ENCODE data around the gene KIAA2012.
"Not testable (repeated sequence)": the region's sequence is repeated elsewhere in the genome, so short reads cannot be mapped to it uniquely, and the experiment has no call there.

The KIAA2012 gene

GRCh38 chr2:202203348-202203747 lies 130.3 kb downstream of the KIAA2012 start:
- DNase-seq: no peak

GRCh38 chr2:202204855-202205254 lies 131.8 kb downstream of the KIAA2012 start:
- no peak for DNase-seq

GRCh38 chr2:202208526-202208925 lies 135.5 kb downstream of the KIAA2012 start:
- DNase-seq: no peak

- no peak for DNase-seq
Measured at GRCh38 chr2:202215179-202215578, 142.1 kb downstream of the KIAA2012 start.

- DNase-seq: no peak
Measured at GRCh38 chr2:202221873-202222272, 148.8 kb downstream of the KIAA2012 start.

- no peak for DNase-seq
Measured at GRCh38 chr2:202237787-202238233, 164.8 kb downstream of the KIAA2012 start.

- DNase-seq: peak; percentile 72
Measured at GRCh38 chr2:202238234-202239197, 165.5 kb downstream of the KIAA2012 start, which contains the start of gene SUMO1. Gene SUMO1 (minus strand): TSS chr2:202238597. CDS start chr2:202238451, 146 bp downstream.

GRCh38 chr2:202247710-202248109 lies 174.7 kb downstream of the KIAA2012 start:
- DNase-seq: not testable (repeated sequence)

- no peak for DNase-seq
Measured at GRCh38 chr2:202249521-202250253, 176.6 kb downstream of the KIAA2012 start.

GRCh38 chr2:202251494-202251893 lies 178.4 kb downstream of the KIAA2012 start:
- DNase-seq: no peak
